ENCODE data around the gene POLR3H.
"Not testable (repeated sequence)": the region's sequence is repeated elsewhere in the genome, so short reads cannot be mapped to it uniquely, and the experiment has no call there.

POLR3H gene, protein sequence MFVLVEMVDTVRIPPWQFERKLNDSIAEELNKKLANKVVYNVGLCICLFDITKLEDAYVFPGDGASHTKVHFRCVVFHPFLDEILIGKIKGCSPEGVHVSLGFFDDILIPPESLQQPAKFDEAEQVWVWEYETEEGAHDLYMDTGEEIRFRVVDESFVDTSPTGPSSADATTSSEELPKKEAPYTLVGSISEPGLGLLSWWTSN

GRCh38 chr22:41543854-41544670 is at the start of gene POLR3H:
POLR3H (minus strand) TSS chr22:41544470; CDS start chr22:41544101, 369 bp downstream.
- peak; percentile 98 for DNase-seq

DNA sequence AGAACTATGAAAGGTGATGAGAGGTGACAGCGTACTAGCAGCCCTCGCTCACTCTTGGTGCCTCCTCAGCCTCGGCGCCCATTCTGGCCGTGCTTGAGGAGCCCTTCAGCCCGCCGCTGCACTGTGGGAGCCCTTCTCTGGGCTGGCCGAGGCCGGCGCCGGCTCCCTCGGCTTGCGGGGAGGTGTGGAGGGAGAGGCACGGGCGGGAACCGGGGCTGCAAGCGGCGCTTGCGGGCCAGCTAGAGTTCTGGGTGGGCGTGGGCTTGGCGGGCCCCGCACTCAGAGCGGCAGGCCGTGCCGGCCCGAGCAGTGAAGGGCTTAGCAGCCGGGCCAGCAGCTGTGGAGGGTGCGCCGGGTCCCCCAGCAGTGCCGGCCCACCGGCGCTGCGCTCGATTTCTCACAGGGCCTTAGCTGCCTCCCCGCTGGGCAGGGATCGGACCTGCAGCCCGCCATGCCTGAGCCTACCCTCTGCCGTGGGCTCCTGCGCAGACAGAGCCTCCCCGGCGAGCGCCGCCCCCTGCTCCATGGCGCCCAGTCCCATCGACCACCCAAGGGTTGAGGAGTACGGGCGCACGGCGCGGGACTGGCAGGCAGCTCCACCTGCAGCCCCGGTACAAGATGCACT is 49.2 kb upstream of the POLR3H start:
- DNase-seq, result not testable (repeated sequence)

DNA sequence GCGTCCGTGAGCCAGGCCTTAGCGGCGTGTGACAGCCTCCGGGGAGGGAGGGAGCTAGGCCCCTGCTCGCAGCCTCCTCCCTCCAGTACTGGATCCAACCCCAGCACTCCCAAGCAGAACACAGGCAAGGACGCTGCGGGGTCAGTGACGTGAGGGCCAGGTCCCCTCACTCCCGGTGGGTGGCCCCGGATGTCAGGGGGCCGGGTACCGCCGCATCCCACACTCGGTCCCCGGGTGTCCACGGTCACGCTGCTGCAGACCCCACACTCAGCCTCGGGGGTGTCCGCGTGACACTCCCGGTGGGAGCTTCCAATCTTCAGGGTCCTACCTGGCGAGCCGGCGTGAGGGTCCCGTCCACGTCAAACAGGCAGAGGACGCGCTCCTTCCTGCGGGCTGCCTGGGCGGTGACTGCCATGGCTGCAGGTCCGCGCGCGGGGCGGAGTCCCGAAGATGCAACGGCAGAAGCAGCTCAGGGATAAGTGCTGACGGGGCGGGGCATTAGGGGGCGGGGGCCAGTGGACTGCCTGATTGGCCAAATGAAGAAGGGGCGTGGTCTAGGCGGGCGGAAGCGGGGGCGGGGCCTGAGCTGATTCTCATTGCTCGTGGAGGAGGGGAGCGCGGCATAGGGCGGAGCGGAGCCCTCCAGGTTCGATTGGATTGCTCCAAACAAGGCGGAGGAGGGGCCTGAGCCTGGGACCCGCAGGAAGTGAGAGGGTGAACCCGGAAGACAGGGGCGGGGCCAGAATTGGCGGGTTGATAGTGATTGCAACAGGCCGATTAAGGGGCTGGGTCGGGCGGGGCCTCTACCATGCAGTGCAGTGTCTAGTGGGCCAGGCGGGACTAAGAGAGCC is 45.3 kb upstream of the POLR3H start, which contains the start of gene PMM1:
Gene PMM1 (minus strand): TSS at position 450 of the 851 bp plus-strand sequence. CDS start 35 bp downstream, at position 415.
- DNase-seq, result peak; percentile 100

GRCh38 chr22:41587347-41587723 is 43.1 kb upstream of the POLR3H start:
- DNase-seq, result no peak

- no peak for DNase-seq
Observed at GRCh38 chr22:41585898-41586297, 41.6 kb upstream of the POLR3H start.

DNA sequence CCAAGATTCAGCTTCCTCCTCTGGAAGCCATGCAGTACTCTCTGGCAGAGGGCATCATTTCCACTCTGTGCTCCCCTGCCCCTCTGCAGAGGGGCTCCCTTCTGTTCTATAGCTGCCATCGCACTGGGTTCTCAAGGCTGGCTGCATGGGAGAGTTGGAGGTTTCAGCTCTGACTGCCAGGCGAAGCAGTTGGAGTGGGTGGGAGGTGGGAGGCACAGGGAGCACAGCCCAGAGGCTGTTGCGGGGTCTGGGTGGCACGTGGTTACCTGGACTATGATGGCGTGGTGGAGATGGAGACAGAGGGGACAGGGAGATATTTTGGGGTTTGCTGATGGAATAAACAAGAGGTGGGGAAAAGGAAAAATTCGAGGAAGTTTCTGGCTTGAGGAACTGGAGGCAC is 40.6 kb upstream of the POLR3H start:
- no peak for DNase-seq

DNA sequence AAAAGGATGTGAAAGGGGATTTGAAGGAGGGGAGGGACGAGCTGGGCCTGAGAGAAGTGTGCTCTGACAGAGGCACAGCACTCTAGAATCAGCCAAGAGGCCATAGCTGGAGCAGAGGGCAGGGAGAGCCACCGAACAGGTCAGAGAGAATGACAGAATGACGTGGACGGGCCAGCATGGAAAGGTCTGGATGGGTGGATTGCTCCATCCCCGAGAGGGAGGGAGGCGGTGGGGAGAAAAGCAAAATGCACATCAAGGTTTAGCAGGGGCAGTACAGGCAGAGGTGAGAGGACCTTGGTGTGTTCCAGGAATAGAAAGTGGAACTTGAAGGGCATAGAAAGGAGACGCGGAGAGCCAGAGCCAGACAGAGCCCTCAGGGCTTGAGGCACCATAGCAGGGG is 38.4 kb upstream of the POLR3H start:
- DNase-seq, result no peak

DNA sequence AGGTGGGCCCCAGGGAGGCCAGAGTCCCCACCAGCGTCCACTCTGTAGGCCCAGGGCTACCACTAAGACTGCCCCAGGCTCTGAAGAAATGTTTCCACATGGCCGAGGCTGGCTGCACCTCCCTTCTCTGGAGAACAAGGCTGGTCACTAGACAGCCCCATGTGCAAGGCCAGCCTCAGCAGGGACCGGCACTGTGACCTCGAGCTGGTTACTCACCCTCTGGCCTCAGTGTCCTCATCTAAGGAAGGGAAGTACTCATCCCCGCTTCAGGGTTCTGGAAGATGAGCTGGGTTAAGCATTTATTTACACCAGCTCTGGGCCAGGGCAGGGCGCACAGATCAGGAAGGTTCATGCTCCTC is 35.7 kb upstream of the POLR3H start:
- DNase-seq, result no peak

DNA sequence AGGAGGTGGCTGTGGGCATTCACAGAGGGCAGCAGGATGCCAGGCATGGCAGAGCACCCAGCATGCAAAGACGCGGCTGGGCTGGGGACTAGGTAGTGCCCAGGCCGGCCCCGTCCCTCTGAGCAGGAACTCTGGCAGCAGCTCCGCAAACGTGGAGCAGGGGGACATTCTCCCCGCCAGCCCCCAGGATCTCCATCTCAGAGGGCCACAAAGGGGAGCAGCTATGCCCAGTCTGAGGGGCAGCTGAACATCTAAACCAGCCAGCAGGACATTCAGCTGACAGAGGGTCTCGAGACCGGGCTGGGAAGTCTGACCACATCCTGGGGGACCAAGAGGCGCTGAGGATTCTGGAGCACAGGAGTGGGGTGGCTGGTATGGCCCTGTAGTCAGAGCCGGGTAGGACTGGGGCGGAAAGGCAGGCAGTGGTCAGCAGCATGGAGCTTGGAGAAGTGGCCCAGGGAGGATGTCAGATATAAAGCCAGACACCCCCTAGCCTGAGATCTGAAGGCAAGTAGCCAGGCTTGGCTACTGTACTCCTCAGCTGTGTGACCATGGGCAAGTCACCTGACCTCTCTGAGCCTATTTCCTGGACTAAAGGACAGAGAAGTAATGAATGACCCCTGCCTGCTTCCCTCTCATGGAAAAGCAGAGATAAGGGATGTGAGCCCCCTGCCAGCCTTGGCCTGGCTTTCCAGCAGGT is 35.2 kb upstream of the POLR3H start:
- DNase-seq, result no peak

GRCh38 chr22:41578818-41579217 is 34.5 kb upstream of the POLR3H start:
- no peak for DNase-seq

GRCh38 chr22:41578114-41578513 is 33.8 kb upstream of the POLR3H start:
- no peak for DNase-seq

GRCh38 chr22:41576877-41577276 is 32.6 kb upstream of the POLR3H start:
- peak; percentile 21 for DNase-seq

- DNase-seq, result no peak
Observed at GRCh38 chr22:41575533-41575932, 31.3 kb upstream of the POLR3H start.

DNA sequence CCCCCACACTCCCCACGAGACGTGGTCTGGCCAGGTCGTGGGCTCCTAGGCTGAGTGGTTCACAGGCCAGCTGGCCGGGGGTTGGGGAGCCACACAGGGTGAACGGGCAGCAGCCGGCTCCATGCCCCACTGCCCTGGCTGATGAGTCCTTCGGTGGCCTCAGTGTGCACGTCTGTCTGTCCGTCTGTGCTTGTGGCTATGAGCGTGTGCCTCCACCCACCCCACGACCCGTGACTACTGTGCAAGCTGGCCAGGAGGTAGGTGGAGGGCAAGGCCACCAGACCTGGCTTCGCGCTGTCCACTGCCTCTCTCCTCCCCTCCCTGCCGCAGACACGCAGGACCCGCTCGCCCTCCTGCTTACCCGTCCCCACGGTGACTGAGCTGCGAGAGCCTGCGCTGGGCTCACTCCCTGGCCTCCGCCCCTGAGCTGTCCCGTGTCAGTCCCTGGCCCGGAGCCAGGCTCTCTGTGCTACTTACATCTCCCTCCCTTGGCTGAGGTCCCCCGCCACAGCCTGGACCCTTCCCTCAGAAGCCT is 30.6 kb upstream of the POLR3H start:
- DNase-seq, result no peak

GRCh38 chr22:41573677-41574076 is 29.4 kb upstream of the POLR3H start:
- no peak for DNase-seq

- not testable (repeated sequence) for DNase-seq
Observed at GRCh38 chr22:41572305-41572704, 28.0 kb upstream of the POLR3H start.

GRCh38 chr22:41571786-41572185 is 27.5 kb upstream of the POLR3H start:
- no peak for DNase-seq

DNA sequence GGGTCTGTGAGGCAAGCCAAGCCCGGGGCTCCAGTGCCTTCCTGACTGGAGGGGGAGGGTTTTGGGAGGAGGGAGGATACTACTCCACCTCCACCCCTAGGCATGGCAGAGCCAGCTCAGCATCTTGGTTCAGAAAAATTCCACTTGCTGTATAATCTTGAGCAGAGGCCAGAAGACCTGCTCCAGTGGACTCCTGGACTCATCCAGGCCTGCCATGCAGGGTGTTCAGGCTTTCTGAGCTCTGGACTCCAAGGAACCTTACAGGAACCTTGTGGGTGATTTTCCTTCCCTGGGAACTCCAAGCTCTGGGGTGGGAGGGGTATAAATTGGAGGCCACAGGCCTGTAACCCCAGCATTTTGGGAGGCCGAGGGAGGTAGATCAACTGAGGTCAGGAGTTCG is 26.0 kb upstream of the POLR3H start:
- DNase-seq, result no peak

DNA sequence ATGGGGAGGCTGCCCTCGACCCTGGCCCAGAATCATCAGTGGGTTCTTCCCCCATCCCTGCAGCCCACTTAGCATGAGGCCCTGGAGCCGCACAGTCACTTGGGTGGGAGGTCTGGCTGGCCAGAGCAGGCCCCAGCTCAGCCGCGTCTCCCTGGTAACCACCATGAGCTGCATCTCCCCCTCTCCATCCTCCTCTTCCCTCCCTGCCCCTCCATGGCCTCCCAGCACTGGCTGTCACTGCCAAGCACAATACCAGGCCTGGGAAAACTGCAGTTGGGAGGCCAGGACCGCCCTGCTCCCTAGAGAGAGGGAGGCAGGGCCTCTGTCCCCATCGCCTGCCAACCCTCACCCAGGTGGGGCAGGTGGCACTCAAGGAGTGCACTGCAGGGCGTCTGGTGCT is 24.5 kb upstream of the POLR3H start:
- no peak for DNase-seq

DNA sequence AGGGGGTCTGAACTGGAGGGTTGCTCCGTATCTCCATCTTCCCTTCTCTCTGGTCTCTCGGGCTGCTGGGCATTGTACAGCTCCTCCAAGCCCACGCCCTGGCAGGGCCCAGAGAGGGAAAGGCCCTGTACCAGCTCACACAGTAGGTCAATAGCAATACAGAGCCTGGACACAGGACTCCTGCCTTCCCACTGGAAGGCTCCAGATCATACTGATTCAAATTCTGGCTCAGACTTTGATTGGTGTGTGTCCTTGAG is 23.2 kb upstream of the POLR3H start:
- no peak for DNase-seq

DNA sequence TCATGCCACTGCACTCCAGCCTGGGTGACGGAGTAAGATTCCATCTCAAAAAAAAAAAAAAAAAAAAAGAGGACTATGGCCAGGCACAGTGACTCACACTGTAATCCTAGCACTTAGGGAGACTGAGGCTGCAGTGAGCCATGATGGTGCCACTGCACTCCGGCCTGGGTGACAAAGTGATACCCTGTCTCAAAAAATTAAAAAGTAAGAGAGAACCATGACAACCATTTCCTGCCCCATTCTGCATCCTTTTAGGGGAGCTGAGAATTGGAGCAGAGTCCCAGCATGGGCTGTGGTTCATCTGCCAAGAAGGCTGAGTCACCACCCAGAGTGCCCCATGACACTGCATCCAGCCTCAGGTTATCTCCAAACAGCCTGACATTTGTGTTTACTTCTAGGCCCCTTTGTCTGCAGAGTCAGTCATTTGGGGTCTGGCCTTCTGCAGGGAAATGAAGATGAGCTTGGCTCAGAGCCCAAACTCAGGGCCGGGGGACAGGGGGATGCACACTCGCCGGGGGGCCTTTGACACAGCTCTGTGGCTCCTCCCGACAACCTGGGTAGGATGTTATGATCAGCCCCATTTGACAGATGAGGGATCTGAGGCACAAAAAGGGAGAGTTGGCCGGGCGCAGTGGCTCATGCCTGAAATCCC is 21.3 kb upstream of the POLR3H start:
- DNase-seq, result peak; percentile 9

DNA sequence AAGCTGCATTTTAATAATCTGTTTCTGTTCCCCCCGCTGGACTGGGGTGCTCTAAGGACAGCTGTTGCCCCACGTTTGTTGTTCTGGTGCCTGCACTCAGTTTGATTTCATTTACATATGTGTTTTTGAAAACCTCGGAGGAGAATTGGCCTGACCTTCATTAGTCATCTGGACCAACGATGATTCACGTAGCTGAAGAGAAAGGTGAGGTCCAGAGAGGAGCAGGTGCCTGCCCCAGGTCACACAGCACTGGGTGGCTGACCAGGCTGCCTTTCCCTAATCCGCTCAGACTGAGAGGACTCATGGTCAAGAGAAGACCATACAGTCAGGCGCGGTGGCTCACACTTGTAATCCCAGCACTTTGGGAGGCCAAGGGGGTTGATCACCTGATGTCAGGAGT is 20.3 kb upstream of the POLR3H start:
- DNase-seq, result no peak

All from stimulated activated CD4-positive, alpha-beta T cell treated with anti-CD3 and anti-CD28 coated beads, Interleukin-4, amount 100 ng/mL, for 1 hour (primary cell).